SHP77 (cell line): ENCODE data around the gene ASPG.

Source experiments
- DNase-seq, 2 experiments: peaks; one replicate each; lab custom pipeline; 2025; lab: John Stamatoyannopoulos, UW

The ASPG gene

GRCh38 chr14:104163541-104163940, 78.0 kb downstream of the ASPG start:
- DNase-seq: no peak

GRCh38 chr14:104164041-104164440, 78.5 kb downstream of the ASPG start:
- no peak for DNase-seq

DNA sequence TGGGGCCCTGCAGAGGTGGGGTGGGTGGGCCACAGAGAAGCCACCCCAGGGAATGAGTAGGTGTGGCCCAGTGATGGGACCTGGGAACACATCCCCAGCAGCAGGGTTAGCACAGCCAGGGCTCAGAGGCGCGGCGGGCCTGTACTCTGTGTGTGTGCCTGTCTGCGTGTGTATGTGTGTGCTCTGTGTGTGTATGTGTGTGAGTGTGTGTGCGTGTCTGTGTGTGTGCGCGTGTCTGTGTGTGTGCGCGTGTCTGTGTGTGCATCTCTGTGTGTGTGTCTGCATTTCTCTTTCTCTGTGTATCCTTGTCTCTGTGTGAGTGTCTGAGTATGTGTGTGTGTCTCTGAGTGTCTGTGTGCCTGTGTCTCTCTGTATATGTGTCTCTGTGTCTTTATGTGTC, 79.0 kb downstream of the ASPG start:
- no peak for DNase-seq
